ENCODE results near the gene ATP10B.

ATP10B gene

DNA sequence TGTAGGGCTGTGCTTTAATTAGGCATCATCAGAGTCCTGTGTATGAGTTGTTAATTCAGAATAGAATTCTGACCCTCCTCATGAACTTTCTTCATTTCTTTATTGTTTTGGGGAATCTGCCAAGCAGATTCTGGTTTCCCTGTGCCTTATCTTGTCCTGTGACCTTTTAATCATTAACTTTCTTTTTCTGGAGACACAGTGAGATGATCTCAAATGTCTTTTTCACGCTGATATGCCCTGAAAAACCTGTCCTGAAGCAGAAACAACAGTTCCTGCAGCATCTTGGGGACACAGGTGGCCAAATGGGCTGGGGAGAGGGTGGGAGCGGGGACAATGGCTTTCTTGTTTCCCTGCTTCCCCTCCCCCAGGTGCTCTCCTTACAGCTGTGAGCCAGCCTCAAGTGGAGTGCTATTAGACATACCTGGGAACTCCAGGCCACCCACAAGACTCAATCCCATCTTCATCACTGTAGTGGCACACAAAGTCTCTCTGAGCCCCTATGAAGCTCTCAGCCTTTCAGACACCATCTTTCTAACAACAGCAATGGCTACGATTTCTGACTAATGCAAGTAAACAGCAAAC, 213.8 kb downstream of the ATP10B start:
- in situ Hi-C loops (cut with HindIII; ENCODE audit: low sequenced_read_pairs), result no loop called here
- no peak for DNase-seq (ENCODE audit: low read depth)
- TF ChIP-seq, protein P1, sequence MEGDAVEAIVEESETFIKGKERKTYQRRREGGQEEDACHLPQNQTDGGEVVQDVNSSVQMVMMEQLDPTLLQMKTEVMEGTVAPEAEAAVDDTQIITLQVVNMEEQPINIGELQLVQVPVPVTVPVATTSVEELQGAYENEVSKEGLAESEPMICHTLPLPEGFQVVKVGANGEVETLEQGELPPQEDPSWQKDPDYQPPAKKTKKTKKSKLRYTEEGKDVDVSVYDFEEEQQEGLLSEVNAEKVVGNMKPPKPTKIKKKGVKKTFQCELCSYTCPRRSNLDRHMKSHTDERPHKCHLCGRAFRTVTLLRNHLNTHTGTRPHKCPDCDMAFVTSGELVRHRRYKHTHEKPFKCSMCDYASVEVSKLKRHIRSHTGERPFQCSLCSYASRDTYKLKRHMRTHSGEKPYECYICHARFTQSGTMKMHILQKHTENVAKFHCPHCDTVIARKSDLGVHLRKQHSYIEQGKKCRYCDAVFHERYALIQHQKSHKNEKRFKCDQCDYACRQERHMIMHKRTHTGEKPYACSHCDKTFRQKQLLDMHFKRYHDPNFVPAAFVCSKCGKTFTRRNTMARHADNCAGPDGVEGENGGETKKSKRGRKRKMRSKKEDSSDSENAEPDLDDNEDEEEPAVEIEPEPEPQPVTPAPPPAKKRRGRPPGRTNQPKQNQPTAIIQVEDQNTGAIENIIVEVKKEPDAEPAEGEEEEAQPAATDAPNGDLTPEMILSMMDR (IDR thresholded peaks at IDR 0.05; ENCODE audit: low read depth, low read length, missing control alignments), result no peak
- H3K4me3 ChIP-seq (ENCODE audit: low read depth, low read length), result no peak overlapping the region

DNA sequence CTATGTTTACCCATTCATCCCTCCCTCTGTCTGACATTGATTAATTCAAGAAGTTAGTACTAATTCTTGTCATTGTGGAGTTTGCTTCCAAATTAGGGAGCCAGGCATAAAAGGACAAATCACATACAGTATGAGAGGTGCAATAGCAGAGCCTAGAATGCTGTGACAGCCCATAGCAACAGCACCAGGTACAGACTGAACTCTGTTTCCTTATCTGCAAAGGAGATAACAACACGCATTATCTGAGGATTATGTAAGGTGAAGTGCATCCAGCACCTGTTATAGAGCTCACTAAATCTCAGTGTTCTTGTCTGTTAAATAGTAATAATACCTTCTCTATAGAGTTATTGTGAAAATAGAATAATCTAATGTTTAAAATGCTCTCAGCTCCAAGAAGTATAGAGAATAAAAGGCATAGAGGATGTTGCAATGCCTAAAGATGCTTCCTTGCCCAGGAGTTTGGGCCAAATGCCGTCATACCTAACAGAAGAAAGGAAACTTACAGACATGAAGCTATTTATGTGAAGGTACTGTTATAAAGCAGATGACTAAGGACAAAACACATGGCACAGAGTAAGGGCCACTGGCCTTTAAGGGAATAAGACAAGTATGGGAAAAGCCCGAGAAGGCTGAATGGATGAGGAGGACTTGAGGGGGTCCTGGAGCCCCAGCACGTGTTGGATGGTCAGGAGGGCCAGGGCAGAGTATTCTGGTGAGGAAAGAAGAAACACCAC, 214.5 kb downstream of the ATP10B start:
- no peak for DNase-seq (ENCODE audit: low read depth)
- H3K4me3 ChIP-seq (ENCODE audit: low read depth, low read length), result no peak overlapping the region
- TF ChIP-seq, protein P1 (IDR thresholded peaks at IDR 0.05; ENCODE audit: low read depth, low read length, missing control alignments), result no peak
- in situ Hi-C loops (cut with HindIII; ENCODE audit: low sequenced_read_pairs), result no loop called here

DNA sequence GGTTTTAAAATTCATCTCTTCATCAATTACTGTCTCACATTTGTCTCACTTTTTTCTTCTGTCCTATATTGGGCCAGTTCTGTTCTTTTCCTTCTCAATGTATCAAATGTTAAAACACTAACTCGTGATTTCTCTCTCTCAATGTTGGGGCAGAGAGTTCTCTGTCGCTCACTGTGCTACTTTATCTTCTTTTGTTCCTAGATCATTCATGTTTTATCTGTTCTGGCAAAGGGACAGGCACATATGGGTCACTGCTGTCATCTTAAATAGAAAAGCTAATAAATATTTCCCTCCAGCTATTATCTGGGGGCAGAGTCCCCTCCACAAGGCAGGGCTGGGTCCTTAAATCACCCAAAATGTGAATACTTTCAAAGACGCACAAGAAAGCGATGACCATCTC, 216.3 kb downstream of the ATP10B start:
- DNase-seq (ENCODE audit: low read depth), result no peak

DNA sequence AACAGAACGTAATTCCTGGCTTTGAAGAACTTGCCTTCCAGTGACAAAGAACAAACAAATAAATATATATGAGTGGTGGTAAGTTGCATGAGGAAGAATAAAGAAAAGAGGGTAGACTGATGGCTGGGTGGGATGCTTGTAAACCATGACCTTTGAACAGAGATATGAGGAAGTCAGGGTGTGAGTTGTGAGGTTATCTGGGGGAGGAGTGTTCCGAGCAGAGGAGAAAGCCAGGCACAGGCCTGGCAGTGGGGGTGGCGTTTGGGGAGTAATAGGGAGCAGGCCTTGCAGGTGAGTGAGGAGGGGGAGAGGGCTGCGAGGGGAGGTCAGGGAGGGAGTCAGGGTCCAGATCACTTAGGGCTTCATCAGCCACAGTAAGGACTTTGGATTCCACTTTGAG, 217.0 kb downstream of the ATP10B start:
- H3K4me3 ChIP-seq (ENCODE audit: low read depth, low read length), result no peak overlapping the region
- in situ Hi-C loops (cut with HindIII; ENCODE audit: low sequenced_read_pairs), result no loop called here
- TF ChIP-seq, protein P1 (IDR thresholded peaks at IDR 0.05; ENCODE audit: low read depth, low read length, missing control alignments), result no peak
- no peak for DNase-seq (ENCODE audit: low read depth)

More for the DNA sequence above, 216.3 kb downstream of the ATP10B start:
- H3K4me3 ChIP-seq (ENCODE audit: low read depth, low read length), result no peak overlapping the region
- TF ChIP-seq, protein P1 (IDR thresholded peaks at IDR 0.05; ENCODE audit: low read depth, low read length, missing control alignments), result no peak
- in situ Hi-C loops (cut with HindIII; ENCODE audit: low sequenced_read_pairs), result no loop called here

DNA sequence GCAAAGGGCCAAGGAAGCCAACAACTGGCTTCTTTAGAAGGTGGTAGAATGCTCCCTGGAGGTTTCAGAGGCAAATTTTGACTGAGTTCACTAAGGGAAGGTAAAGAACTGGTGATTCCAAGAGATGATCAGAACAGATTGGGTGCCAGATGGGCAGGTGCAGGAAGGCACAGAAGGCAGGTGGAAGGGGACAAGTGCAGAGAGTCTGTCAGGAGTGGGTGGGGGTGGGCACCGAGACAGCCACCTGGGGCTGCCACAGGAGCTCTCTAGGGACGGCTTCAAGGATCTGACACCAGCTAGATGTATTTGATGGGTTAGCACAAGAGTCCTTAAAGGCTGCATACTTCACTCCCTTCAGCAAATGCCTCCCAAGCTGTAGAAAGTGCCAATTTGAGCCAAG, 223.0 kb downstream of the ATP10B start:
- in situ Hi-C loops (cut with HindIII; ENCODE audit: low sequenced_read_pairs), result no loop called here
- H3K4me3 ChIP-seq (ENCODE audit: low read depth, low read length), result no peak overlapping the region
- DNase-seq (ENCODE audit: low read depth), result no peak
- TF ChIP-seq, protein P1 (IDR thresholded peaks at IDR 0.05; ENCODE audit: low read depth, low read length, missing control alignments), result no peak

DNA sequence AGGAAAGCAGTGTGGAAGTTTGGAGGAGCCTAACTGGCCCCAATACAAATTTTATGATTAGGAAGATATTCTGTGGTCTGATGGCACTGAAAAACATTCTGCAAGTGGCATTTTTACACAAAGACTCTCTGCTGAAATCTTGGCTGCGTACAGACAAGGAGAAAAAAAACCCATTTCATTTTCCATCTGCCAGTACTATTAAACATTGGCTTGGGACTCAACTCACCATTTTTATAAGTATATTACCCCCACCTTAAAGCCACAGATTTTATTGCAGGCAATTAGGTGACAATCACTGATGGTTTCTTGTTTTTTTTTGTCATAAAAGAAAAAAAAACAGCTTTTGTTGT, 223.4 kb downstream of the ATP10B start:
- in situ Hi-C loops (cut with HindIII; ENCODE audit: low sequenced_read_pairs), result no loop called here
- DNase-seq (ENCODE audit: low read depth), result no peak
- TF ChIP-seq, protein P1 (IDR thresholded peaks at IDR 0.05; ENCODE audit: low read depth, low read length, missing control alignments), result no peak
- no peak overlapping the region for H3K4me3 ChIP-seq (ENCODE audit: low read depth, low read length)

Data from astrocyte of the cerebellum (primary cell).